Neutrophil (primary cell): ENCODE results near the gene ZNF629.

ENCODE experiments used
- H3K27ac ChIP-seq: fragments of 200-600 bp; sonication (generic); 2 replicates; pipeline ENCODE4 v1.5.1; 2016; ENCODE audit warnings: mild to moderate bottlenecking, moderate library complexity
- H3K27me3 ChIP-seq: fragments of 200-600 bp; sonication (generic); 2 replicates; pipeline ENCODE4 v1.6.0; 2016; ENCODE audit warnings: mild to moderate bottlenecking
- H3K36me3 ChIP-seq: fragments of 200-600 bp; sonication (generic); 2 replicates; pipeline ENCODE4 v1.5.1; 2017
- H3K4me1 ChIP-seq, 2 experiments: fragments of 200-600 bp in 1 of 2; sonication (generic) in 1 of 2; 1 replicate in 1 of 2; 2 replicates in 1 of 2; pipeline versions ENCODE4 v1.5.1 to v1.6.1; 2013 to 2016; ENCODE audit warnings: low read depth in 1 of 2, low read length in 1 of 2, mild to moderate bottlenecking in 1 of 2, moderate library complexity in 1 of 2; ENCODE audit not compliant: control insufficient read depth in 1 of 2, insufficient read depth in 1 of 2
- H3K4me3 ChIP-seq, 2 experiments: fragments of 200-600 bp in 1 of 2; sonication (generic) in 1 of 2; 1 replicate in 1 of 2; 2 replicates in 1 of 2; pipeline ENCODE4 v1.5.1; 2013 to 2016; ENCODE audit warnings: low read depth in 1 of 2, low read length in 1 of 2, mild to moderate bottlenecking in 1 of 2, moderate library complexity in 1 of 2
- H3K9me3 ChIP-seq: fragments of 200-600 bp; sonication (generic); 2 replicates; pipeline ENCODE4 v1.5.1; 2016
- CTCF ChIP-seq: fragments of 200-600 bp; sonication (generic); IDR thresholded peaks from 2 replicates; pipeline ENCODE4 v1.5.1; 2016; ENCODE audit warnings: antibody characterized with exemption

Gene ZNF629

GRCh38 chr16:30805370-30806169 is 18.6 kb upstream of the ZNF629 start:
- peak overlapping the region; percentile 47 for H3K27ac ChIP-seq
- TF ChIP-seq CTCF: no peak
- peaks cover 36 to 37% of the 10 kb centered on the region in 2 experiments for H3K4me1 ChIP-seq
- H3K36me3 ChIP-seq: no peaks in the 10 kb centered on the region
- peak overlapping the region; percentile 64 to 65 for H3K4me3 ChIP-seq
- H3K27me3 ChIP-seq: no peaks in the 10 kb centered on the region
- H3K9me3 ChIP-seq: no peaks in the 10 kb centered on the region

GRCh38 chr16:30805056-30805369 is 18.0 kb upstream of the ZNF629 start:
- Histone ChIP-seq H3K27me3 (no peaks in the 10 kb centered on the region), H3K27ac (no peak overlapping the region), H3K4me1 (peaks cover 36 to 37% of the 10 kb centered on the region in 2 experiments)

GRCh38 chr16:30802936-30803335 is 15.9 kb upstream of the ZNF629 start:
- H3K9me3 ChIP-seq: no peaks in the 10 kb centered on the region
- H3K36me3 ChIP-seq: no peaks in the 10 kb centered on the region
- TF ChIP-seq CTCF: no peak
- no peak overlapping the region for H3K4me3 ChIP-seq
- H3K27me3 ChIP-seq: no peaks in the 10 kb centered on the region
- no peak overlapping the region for H3K27ac ChIP-seq
- H3K4me1 ChIP-seq: peaks cover 28 to 29% of the 10 kb centered on the region in 2 experiments

More at GRCh38 chr16:30805056-30805369, 18.0 kb upstream of the ZNF629 start:
- Histone ChIP-seq H3K4me3 (peak overlapping the region; percentile 64 to 65), H3K9me3 (no peaks in the 10 kb centered on the region), H3K36me3 (no peaks in the 10 kb centered on the region)
- TF ChIP-seq CTCF: no peak

- H3K27me3 ChIP-seq: no peaks in the 10 kb centered on the region
- H3K4me1 ChIP-seq: no peaks in the 10 kb centered on the region
Observed at GRCh38 chr16:30797670-30798309, 10.8 kb upstream of the ZNF629 start.

GRCh38 chr16:30794634-30795033 is 7.6 kb upstream of the ZNF629 start:
- H3K27me3 ChIP-seq: no peaks in the 10 kb centered on the region
- no peak overlapping the region for H3K4me3 ChIP-seq
- no peak for TF ChIP-seq CTCF
- peaks cover 6% of the 10 kb centered on the region for H3K36me3 ChIP-seq
- no peaks in the 10 kb centered on the region for H3K9me3 ChIP-seq
- no peak overlapping the region for H3K27ac ChIP-seq
- H3K4me1 ChIP-seq: no peaks in the 10 kb centered on the region

More at GRCh38 chr16:30797670-30798309, 10.8 kb upstream of the ZNF629 start:
- no peak overlapping the region for H3K4me3 ChIP-seq
- no peaks in the 10 kb centered on the region for H3K36me3 ChIP-seq
- H3K9me3 ChIP-seq: no peaks in the 10 kb centered on the region
- no peak for TF ChIP-seq CTCF
- no peak overlapping the region for H3K27ac ChIP-seq
